ENCODE measurements around the gene KIRREL2.
A peak's percentile ranks its signal among the peaks of the same experiment; 100 is the strongest.
"Not testable (repeated sequence)": the region's sequence is repeated elsewhere in the genome, so short reads cannot be mapped to it uniquely, and the experiment has no call there.

The KIRREL2 gene

GRCh38 chr19:35899547-35900214 is 43.0 kb downstream of the KIRREL2 start:
- DNase-seq = peak; percentile 87

GRCh38 chr19:35901055-35901644 is 44.4 kb downstream of the KIRREL2 start:
- DNase-seq = no peak

- no peak for DNase-seq
Measured at GRCh38 chr19:35901854-35902661, 45.3 kb downstream of the KIRREL2 start, which contains the start of gene HCST. Gene HCST (plus strand): TSS chr19:35902529. CDS start chr19:35902594, 65 bp downstream.

GRCh38 chr19:35902870-35903475 is 46.3 kb downstream of the KIRREL2 start:
- DNase-seq = no peak

GRCh38 chr19:35903550-35904179 is 47.0 kb downstream of the KIRREL2 start:
- DNase-seq = peak; percentile 70

GRCh38 chr19:35904311-35905068 is 47.8 kb downstream of the KIRREL2 start:
- DNase-seq = no peak

- no peak for DNase-seq
Measured at GRCh38 chr19:35905178-35905727, 48.5 kb downstream of the KIRREL2 start.

- no peak for DNase-seq
Measured at GRCh38 chr19:35907377-35907745, 50.6 kb downstream of the KIRREL2 start.

- DNase-seq = no peak
Measured at GRCh38 chr19:35908010-35908441, 51.3 kb downstream of the KIRREL2 start, which contains the start of gene TYROBP. Gene TYROBP (minus strand): TSS chr19:35908295. CDS start chr19:35908228, 67 bp downstream.

GRCh38 chr19:35908973-35909683 is 52.4 kb downstream of the KIRREL2 start:
- peak; percentile 59 for DNase-seq

GRCh38 chr19:35909684-35910035 is 52.9 kb downstream of the KIRREL2 start:
- DNase-seq = no peak

GRCh38 chr19:35910355-35910754 is 53.6 kb downstream of the KIRREL2 start:
- not testable (repeated sequence) for DNase-seq

GRCh38 chr19:35911173-35911572 is 54.5 kb downstream of the KIRREL2 start:
- DNase-seq = no peak

- DNase-seq = no peak
Measured at GRCh38 chr19:35911790-35912189, 55.1 kb downstream of the KIRREL2 start.

GRCh38 chr19:35913589-35913988 is 56.9 kb downstream of the KIRREL2 start:
- DNase-seq = no peak

- DNase-seq = no peak
Measured at GRCh38 chr19:35915443-35915842, 58.7 kb downstream of the KIRREL2 start.

Measured in right hindlimb (tissue), 1 donor.